Esophagus mucosa (tissue), 1 donor: ENCODE measurements around the gene NOS1. TPM values are rescaled to one million over a fixed set of nuclear protein-coding genes. Genes with fewer than 3 reads are reported as not detected.

Experiments used
- ATAC-seq: fragments of 200-7000 bp; cut with Tn5 transposase; one replicate; pipeline ENCODE4 v1.9.1; 2020
- total RNA-seq: library from RNA; stranded (reverse); gene quantifications from one replicate; pipeline ENCODE4 v1.2.4, GENCODE V29; 2023
- donor health status: DM: yes; HTN: yes; CAD: no.

Gene NOS1
- total RNA-seq, 1 donor from 2014 or later, result 1.7 TPM

- no peak for ATAC-seq
Observed at GRCh38 chr12:117167769-117168168, 193.7 kb downstream of the NOS1 start.

GRCh38 chr12:117166107-117166506, 195.3 kb downstream of the NOS1 start:
- no peak for ATAC-seq

GRCh38 chr12:117165342-117165741, 196.1 kb downstream of the NOS1 start:
- no peak for ATAC-seq

GRCh38 chr12:117162633-117163032, 198.8 kb downstream of the NOS1 start:
- no peak for ATAC-seq

GRCh38 chr12:117162167-117162539, 199.3 kb downstream of the NOS1 start:
- no peak for ATAC-seq

- no peak for ATAC-seq
Observed at GRCh38 chr12:117161460-117162166, 199.8 kb downstream of the NOS1 start.

- no peak for ATAC-seq
Observed at GRCh38 chr12:117159674-117160073, 201.8 kb downstream of the NOS1 start.

- ATAC-seq, result no peak
Observed at GRCh38 chr12:117158911-117159553, 202.4 kb downstream of the NOS1 start.

Other genes starting within 250 kb of the NOS1 start
- gene FBXO21, start 171.2 kb downstream of the NOS1 start, total RNA-seq, result 22.9 TPM